Heart left ventricle (tissue), 13 donors: ENCODE measurements around the gene ALPP.

Experiments
- CTCF ChIP-seq, 12 donors: fragments of 200-600 bp; sonication (generic) in 4 of 12; IDR thresholded peaks; one replicate each; pipeline versions ENCODE4 v1.5.0 to v1.8.0; 2018 to 2022; ENCODE audit warnings: antibody characterized with exemption in 12 of 12, mild to moderate bottlenecking in 5 of 12
- POLR2A ChIP-seq, 2 donors: fragments of 450-650 bp; IDR thresholded peaks; one replicate each; pipeline ENCODE4 v1.6.1; 2017; ENCODE audit warnings: antibody characterized with exemption in 2 of 2, mild to moderate bottlenecking in 2 of 2, moderate library complexity in 2 of 2
- donor health status: ischemic (EF 13 %, LVEDD 7.1; RV severe dilation, severe dysfunction).
- donor health status: DM: no; HTN: yes; CAD: no.
- donor health status: DM: no; HTN: no; CAD: no.
- donor health status: ischemic (EF 25% LVEDD 6.9; RV normal size, moderate dysfunction).
- donor health status: ischemic (EF 25% LVEDD 5.7; RV mildly dilated, moderate dysfunction).
- donor health status: ischemic (EF 35%, LVEDD 5.7; RV mildly dilated, moderate dysfunction).
- donor health status: nonischemic (EF 11% LVEDD 7.7; RV severe dilation, severe dysfunction).
- donor health status: DM: yes; HTN: yes; CAD: no.
- donor health status: PGD.
- donor health status: ischemic (EF 29% LVEDD 5.4; RV normal size, mild dysfunction).
- donor health status: nonischemic (EF 23%, LVEDD 6.1; RV moderate dilation, normal function).

- no peak for TF ChIP-seq CTCF (IDR thresholded peaks at IDR 0.05)
- no peak for TF ChIP-seq POLR2A (IDR thresholded peaks at IDR 0.05)
These were observed 33.5 kb downstream of the ALPP start for GRCh38 chr2:232411901-232412629.
